ENCODE results near the gene MAP6D1.

MAP6D1 gene

DNA sequence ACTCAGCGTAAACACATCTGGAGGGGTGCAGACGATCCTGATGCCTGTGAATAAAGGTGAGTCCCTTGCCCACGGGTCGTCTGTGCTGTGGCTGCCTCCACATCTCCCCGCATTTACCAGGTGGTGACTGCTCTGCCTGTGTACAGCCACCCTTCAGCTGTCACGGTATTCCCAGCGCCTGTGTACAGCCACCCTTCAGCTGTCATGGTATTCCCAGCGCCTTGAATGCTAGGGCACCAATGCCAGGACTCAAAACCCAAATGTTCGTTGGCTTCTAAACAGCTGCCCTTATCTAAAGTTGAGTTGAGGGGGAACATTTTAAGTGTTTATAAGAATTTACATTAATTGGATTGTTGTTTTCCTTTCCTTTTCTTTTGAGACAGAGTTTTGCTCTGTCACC is 27.4 kb downstream of the MAP6D1 start:
- H4K20me1 ChIP-seq (ENCODE audit: insufficient read depth, low read length, poor library complexity, severe bottlenecking) = no peaks in the 10 kb centered on the region
- no peaks in the 10 kb centered on the region for H3K4me1 ChIP-seq (ENCODE audit: insufficient read depth, low read length, poor library complexity, severe bottlenecking)
- TF ChIP-seq EZH2phosphoT487 (IDR thresholded peaks at IDR 0.05; ENCODE audit: borderline replicate concordance) = no peak
- TF ChIP-seq, protein P1, sequence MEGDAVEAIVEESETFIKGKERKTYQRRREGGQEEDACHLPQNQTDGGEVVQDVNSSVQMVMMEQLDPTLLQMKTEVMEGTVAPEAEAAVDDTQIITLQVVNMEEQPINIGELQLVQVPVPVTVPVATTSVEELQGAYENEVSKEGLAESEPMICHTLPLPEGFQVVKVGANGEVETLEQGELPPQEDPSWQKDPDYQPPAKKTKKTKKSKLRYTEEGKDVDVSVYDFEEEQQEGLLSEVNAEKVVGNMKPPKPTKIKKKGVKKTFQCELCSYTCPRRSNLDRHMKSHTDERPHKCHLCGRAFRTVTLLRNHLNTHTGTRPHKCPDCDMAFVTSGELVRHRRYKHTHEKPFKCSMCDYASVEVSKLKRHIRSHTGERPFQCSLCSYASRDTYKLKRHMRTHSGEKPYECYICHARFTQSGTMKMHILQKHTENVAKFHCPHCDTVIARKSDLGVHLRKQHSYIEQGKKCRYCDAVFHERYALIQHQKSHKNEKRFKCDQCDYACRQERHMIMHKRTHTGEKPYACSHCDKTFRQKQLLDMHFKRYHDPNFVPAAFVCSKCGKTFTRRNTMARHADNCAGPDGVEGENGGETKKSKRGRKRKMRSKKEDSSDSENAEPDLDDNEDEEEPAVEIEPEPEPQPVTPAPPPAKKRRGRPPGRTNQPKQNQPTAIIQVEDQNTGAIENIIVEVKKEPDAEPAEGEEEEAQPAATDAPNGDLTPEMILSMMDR (conservative IDR thresholded peaks at IDR 0.05; ENCODE audit: low read length) = no peak
- H3F3A ChIP-seq (ENCODE audit: low read depth) = no peaks in the 10 kb centered on the region
- H3K4me2 ChIP-seq (ENCODE audit: low read depth, low read length, poor library complexity, severe bottlenecking) = no peak overlapping the region
- no peaks in the 10 kb centered on the region for H3K9me3 ChIP-seq (ENCODE audit: insufficient read depth, low read depth, low read length)
- H3K9ac ChIP-seq (ENCODE audit: low read depth, low read length, poor library complexity, severe bottlenecking) = no peak overlapping the region
- no peak overlapping the region for H2AFZ ChIP-seq (ENCODE audit: low read length)
- H3K4me3 ChIP-seq (ENCODE audit: low read length, poor library complexity, severe bottlenecking) = no peak overlapping the region
- no peaks in the 10 kb centered on the region for H3K79me2 ChIP-seq (ENCODE audit: insufficient read depth, low read length)
- H3K36me3 ChIP-seq (ENCODE audit: insufficient read depth, low read length) = peaks cover 89% of the 10 kb centered on the region
- no peaks in the 10 kb centered on the region for H3K9me2 ChIP-seq (replicated peaks; ENCODE audit: low read depth, low read length)
- H3K27me3 ChIP-seq (ENCODE audit: insufficient read depth, low read length, poor library complexity, severe bottlenecking) = no peaks in the 10 kb centered on the region

DNA sequence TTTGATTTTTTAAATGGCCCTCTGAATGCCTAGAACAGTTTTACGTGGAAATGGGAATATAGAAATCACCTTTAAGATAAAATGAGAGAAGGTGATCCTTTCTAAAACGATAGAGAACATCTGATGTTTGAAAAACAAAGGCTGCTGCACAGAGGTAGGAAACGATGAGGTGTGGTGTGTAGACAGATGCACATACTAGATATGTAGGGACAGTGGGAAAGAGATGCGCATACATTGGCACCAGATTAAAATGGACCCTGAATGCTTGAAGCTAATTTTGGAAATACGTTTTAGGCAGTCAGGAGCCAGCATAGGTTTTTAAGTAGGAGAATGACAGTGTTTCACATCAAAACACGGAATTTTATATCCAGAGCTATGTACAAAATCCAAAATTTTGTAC is 29.0 kb downstream of the MAP6D1 start:
- Histone ChIP-seq H3K9ac (ENCODE audit: low read depth, low read length, poor library complexity, severe bottlenecking) (no peak overlapping the region), H3K9me3 (ENCODE audit: insufficient read depth, low read depth, low read length) (no peaks in the 10 kb centered on the region), H3K4me1 (ENCODE audit: insufficient read depth, low read length, poor library complexity, severe bottlenecking) (no peaks in the 10 kb centered on the region), H3K4me2 (ENCODE audit: low read depth, low read length, poor library complexity, severe bottlenecking) (no peak overlapping the region), H3F3A (ENCODE audit: low read depth) (no peaks in the 10 kb centered on the region), H4K20me1 (ENCODE audit: insufficient read depth, low read length, poor library complexity, severe bottlenecking) (peaks cover 3% of the 10 kb centered on the region), H2AFZ (ENCODE audit: low read length) (no peak overlapping the region), H3K79me2 (ENCODE audit: insufficient read depth, low read length) (no peaks in the 10 kb centered on the region), H3K9me2 (replicated peaks; ENCODE audit: low read depth, low read length) (no peaks in the 10 kb centered on the region), H3K4me3 (ENCODE audit: low read length, poor library complexity, severe bottlenecking) (no peak overlapping the region), H3K36me3 (ENCODE audit: insufficient read depth, low read length) (peaks cover 87% of the 10 kb centered on the region), H3K27me3 (ENCODE audit: insufficient read depth, low read length, poor library complexity, severe bottlenecking) (no peaks in the 10 kb centered on the region)
- TF ChIP-seq, protein P1 (conservative IDR thresholded peaks at IDR 0.05; ENCODE audit: low read length) = no peak
- TF ChIP-seq EZH2phosphoT487 (IDR thresholded peaks at IDR 0.05; ENCODE audit: borderline replicate concordance) = no peak

DNA sequence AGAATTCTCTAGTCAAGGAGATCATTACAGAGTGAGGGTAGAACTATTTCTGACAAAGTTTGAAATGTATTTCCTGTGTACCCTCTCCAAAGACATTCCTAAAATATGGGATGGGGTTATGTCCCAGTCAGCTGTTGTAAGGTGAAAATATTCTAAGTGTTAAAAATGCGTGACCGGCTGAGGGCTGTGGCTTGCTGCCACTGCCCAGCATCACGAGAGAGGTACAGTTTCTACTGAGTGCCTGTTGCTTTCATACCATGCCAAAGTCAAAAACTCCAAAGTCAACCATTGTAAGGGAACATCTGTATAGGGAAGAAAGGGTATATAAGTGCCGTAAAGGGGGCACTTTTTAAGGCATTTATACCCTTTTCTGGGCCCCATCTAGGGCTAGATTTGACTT is 30.9 kb downstream of the MAP6D1 start:
- no peak for TF ChIP-seq EZH2phosphoT487 (IDR thresholded peaks at IDR 0.05; ENCODE audit: borderline replicate concordance)
- TF ChIP-seq, protein P1 (conservative IDR thresholded peaks at IDR 0.05; ENCODE audit: low read length) = no peak
- H3K9ac ChIP-seq (ENCODE audit: low read depth, low read length, poor library complexity, severe bottlenecking) = no peak overlapping the region
- peaks cover 3% of the 10 kb centered on the region for H4K20me1 ChIP-seq (ENCODE audit: insufficient read depth, low read length, poor library complexity, severe bottlenecking)
- H3K36me3 ChIP-seq (ENCODE audit: insufficient read depth, low read length) = peaks cover 87% of the 10 kb centered on the region
- no peak overlapping the region for H3K4me2 ChIP-seq (ENCODE audit: low read depth, low read length, poor library complexity, severe bottlenecking)
- H3K4me1 ChIP-seq (ENCODE audit: insufficient read depth, low read length, poor library complexity, severe bottlenecking) = no peaks in the 10 kb centered on the region
- no peaks in the 10 kb centered on the region for H3K79me2 ChIP-seq (ENCODE audit: insufficient read depth, low read length)
- H3K9me3 ChIP-seq (ENCODE audit: insufficient read depth, low read depth, low read length) = no peaks in the 10 kb centered on the region
- no peaks in the 10 kb centered on the region for H3K27me3 ChIP-seq (ENCODE audit: insufficient read depth, low read length, poor library complexity, severe bottlenecking)
- H3F3A ChIP-seq (ENCODE audit: low read depth) = no peaks in the 10 kb centered on the region
- H2AFZ ChIP-seq (ENCODE audit: low read length) = no peak overlapping the region
- no peaks in the 10 kb centered on the region for H3K9me2 ChIP-seq (replicated peaks; ENCODE audit: low read depth, low read length)
- no peak overlapping the region for H3K4me3 ChIP-seq (ENCODE audit: low read length, poor library complexity, severe bottlenecking)

Data from Loucy (cell line).